NOMO-1 treated with dmso at 0.1 percent for 144 hours (cell line): Measurements from ENCODE around the gene CHN1.

Experiments used
- DNase-seq: peaks from one replicate; lab custom pipeline; 2025; ENCODE audit not compliant: unreplicated experiment; lab: John Stamatoyannopoulos, UW

CHN1 gene

GRCh38 chr2:175011505-175011904 is 6.3 kb upstream of the CHN1 start:
- no peak for DNase-seq

- no peak for DNase-seq
These were observed 5.7 kb upstream of the CHN1 start for GRCh38 chr2:175010848-175011254.

GRCh38 chr2:175009917-175010621 is 4.9 kb upstream of the CHN1 start:
- DNase-seq = no peak

GRCh38 chr2:175008801-175009495 is 3.8 kb upstream of the CHN1 start:
- no peak for DNase-seq

GRCh38 chr2:175008009-175008408 is 2.8 kb upstream of the CHN1 start:
- DNase-seq = no peak

- DNase-seq = no peak
These were observed 2.3 kb upstream of the CHN1 start for GRCh38 chr2:175007510-175007909.

GRCh38 chr2:175006281-175006680 is 1.1 kb upstream of the CHN1 start:
- DNase-seq = no peak

GRCh38 chr2:175005733-175006264 is 618 bp upstream of the CHN1 start:
- no peak for DNase-seq

GRCh38 chr2:175004730-175004979 is 526 bp downstream of the CHN1 start:
- no peak for DNase-seq

GRCh38 chr2:175003875-175004729 is 1.1 kb downstream of the CHN1 start:
- DNase-seq = no peak

- no peak for DNase-seq
These were observed 2.5 kb downstream of the CHN1 start for GRCh38 chr2:175002547-175003274.

- no peak for DNase-seq
These were observed 3.6 kb downstream of the CHN1 start for GRCh38 chr2:175001566-175001965.

GRCh38 chr2:174997110-174997509 is 8.1 kb downstream of the CHN1 start:
- no peak for DNase-seq

- no peak for DNase-seq
These were observed 8.6 kb downstream of the CHN1 start for GRCh38 chr2:174996622-174997021.

- DNase-seq = no peak
These were observed 10.8 kb downstream of the CHN1 start for GRCh38 chr2:174994381-174994780.

- DNase-seq = no peak
These were observed 12.3 kb downstream of the CHN1 start for GRCh38 chr2:174992886-174993285.

- DNase-seq = no peak
These were observed 19.6 kb downstream of the CHN1 start for GRCh38 chr2:174985614-174986013.

- no peak for DNase-seq
These were observed 20.6 kb downstream of the CHN1 start for GRCh38 chr2:174984561-174984960.

GRCh38 chr2:174981331-174981730 is 23.9 kb downstream of the CHN1 start:
- no peak for DNase-seq

GRCh38 chr2:174979996-174980395 is 25.2 kb downstream of the CHN1 start:
- no peak for DNase-seq

GRCh38 chr2:174977364-174977763 is 27.8 kb downstream of the CHN1 start:
- no peak for DNase-seq
